ENCODE data around the gene FHIT. TPM values are rescaled to one million over a fixed set of nuclear protein-coding genes. Genes with fewer than 3 reads are reported as not detected.

FHIT gene
- total RNA-seq, 2 experiments from 2014 or later = 7.6 to 7.9 TPM

DNA sequence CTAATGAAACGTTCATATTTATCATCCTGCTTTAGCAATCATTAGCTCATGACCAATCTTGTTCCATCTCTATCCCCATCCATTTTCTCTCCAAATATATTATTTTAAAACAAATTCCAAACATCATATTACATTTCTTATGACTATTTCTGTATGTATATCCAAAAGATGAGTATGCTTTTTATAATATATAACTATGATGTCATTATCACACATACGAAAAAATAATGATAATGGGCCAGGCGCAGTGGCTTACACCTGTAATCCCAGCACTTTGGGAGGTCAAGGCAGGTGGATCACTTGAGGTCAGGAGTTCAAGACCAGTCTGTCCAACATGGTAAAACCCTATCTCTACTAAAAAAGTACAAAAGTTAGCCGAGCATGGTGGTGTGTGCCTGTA is 280.4 kb downstream of the FHIT start:
- ChIA-PET POLR2A (no interaction called here), CTCF (no interaction called here)
- TF ChIP-seq, protein P1, sequence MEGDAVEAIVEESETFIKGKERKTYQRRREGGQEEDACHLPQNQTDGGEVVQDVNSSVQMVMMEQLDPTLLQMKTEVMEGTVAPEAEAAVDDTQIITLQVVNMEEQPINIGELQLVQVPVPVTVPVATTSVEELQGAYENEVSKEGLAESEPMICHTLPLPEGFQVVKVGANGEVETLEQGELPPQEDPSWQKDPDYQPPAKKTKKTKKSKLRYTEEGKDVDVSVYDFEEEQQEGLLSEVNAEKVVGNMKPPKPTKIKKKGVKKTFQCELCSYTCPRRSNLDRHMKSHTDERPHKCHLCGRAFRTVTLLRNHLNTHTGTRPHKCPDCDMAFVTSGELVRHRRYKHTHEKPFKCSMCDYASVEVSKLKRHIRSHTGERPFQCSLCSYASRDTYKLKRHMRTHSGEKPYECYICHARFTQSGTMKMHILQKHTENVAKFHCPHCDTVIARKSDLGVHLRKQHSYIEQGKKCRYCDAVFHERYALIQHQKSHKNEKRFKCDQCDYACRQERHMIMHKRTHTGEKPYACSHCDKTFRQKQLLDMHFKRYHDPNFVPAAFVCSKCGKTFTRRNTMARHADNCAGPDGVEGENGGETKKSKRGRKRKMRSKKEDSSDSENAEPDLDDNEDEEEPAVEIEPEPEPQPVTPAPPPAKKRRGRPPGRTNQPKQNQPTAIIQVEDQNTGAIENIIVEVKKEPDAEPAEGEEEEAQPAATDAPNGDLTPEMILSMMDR (IDR thresholded peaks at IDR 0.05) = no peak
- intact Hi-C loops (cut with micrococcal nuclease) = loop anchor here (10.0 kb wide), 1 partner anchor 1034 kb away; no protein-coding TSS in a partner anchor
- Mint-ChIP-seq H3K4me3 (no peak overlapping the region), H3K27me3 (no peaks in the 10 kb centered on the region), H3K27ac (no peak overlapping the region), H3K36me3 (ENCODE audit: low read depth) (no peaks in the 10 kb centered on the region), H3K9me3 (peaks cover 11% of the 10 kb centered on the region), H3K4me1 (ENCODE audit: low read depth) (no peaks in the 10 kb centered on the region)
- DNase-seq (no peak), ATAC-seq (no peak)

DNA sequence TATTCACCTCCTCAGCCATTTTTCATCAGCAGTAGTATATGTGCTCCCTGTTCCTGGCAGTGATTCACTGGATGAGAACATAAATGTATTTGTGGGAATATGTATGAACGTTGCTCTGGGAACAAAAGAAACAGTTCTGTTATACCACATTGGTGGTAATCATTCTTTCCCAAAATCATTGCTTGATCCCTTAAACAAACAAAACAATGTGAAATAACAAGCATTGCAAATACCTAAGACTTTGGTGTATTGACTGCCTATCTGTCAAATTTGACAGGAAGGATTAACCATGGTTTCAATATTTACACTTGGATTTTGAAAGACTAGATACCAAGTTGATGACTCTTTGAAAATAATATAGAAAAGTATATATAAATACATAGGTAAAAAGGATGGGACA is 284.1 kb downstream of the FHIT start:
- no peaks in the 10 kb centered on the region for H3K36me3 Mint-ChIP-seq (ENCODE audit: low read depth)
- H3K9me3 Mint-ChIP-seq = peaks cover 23% of the 10 kb centered on the region
- H3K4me3 Mint-ChIP-seq = no peak overlapping the region
- no peaks in the 10 kb centered on the region for H3K27me3 Mint-ChIP-seq
- ChIA-PET CTCF (no interaction called here), POLR2A (no interaction called here)
- ATAC-seq (no peak), DNase-seq (no peak)
- TF ChIP-seq, protein P1 (IDR thresholded peaks at IDR 0.05) = no peak
- no peaks in the 10 kb centered on the region for H3K4me1 Mint-ChIP-seq (ENCODE audit: low read depth)
- intact Hi-C loops (cut with micrococcal nuclease) = no loop called here
- H3K27ac Mint-ChIP-seq = no peak overlapping the region

DNA sequence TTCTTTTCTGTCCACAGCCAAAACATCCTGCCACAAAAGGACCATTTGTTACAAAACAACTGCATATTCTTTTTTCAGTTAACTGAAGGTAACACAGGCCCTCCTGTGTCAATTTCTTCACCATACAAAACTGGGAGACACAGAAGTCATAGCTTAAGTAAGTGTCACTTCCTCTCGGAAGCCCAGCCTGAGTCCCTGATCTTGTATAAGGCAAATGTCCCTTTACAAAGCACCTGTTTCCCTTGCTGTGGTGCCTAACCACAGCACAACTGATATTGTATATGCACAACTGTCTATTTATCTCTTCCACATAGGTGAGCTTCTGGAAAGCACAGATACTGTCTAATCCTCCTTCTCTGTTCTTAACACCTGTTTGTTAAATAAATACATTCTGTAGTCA is 293.7 kb downstream of the FHIT start:
- ATAC-seq = no peak
- H3K27me3 Mint-ChIP-seq = no peaks in the 10 kb centered on the region
- intact Hi-C loops (cut with micrococcal nuclease) = no loop called here
- POLR2A ChIA-PET = interaction anchor here (0.6 kb wide), 1 partner anchor 1280 kb away, joined by 3 read pairs; no protein-coding TSS in a partner anchor
- CTCF ChIA-PET = no interaction called here
- no peak for DNase-seq
- H3K4me3 Mint-ChIP-seq = no peak overlapping the region
- H3K4me1 Mint-ChIP-seq (ENCODE audit: low read depth) = no peaks in the 10 kb centered on the region
- TF ChIP-seq, protein P1 (IDR thresholded peaks at IDR 0.05) = no peak
- no peak overlapping the region for H3K27ac Mint-ChIP-seq
- H3K36me3 Mint-ChIP-seq (ENCODE audit: low read depth) = peaks cover 6% of the 10 kb centered on the region
- peaks cover 31% of the 10 kb centered on the region for H3K9me3 Mint-ChIP-seq

DNA sequence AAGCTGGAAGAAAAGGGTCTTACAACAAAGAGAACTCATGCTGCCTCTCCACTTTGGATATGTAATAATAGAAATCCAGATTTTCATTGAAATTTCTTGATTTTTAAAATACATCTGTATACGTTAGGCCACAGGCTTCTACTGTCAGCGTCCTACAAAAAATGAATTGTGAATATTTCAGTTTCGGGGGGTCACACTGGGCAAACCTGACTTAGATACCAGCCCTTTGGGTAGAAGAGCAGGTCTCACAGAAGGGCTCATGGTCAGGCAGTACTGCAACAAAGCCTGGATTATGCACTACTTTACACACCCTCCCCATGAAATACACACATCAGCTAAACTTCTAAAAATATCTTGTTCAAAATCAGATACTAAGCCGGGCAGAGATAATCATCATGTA is 294.5 kb downstream of the FHIT start:
- Mint-ChIP-seq H3K4me1 (ENCODE audit: low read depth) (no peaks in the 10 kb centered on the region), H3K36me3 (ENCODE audit: low read depth) (peaks cover 6% of the 10 kb centered on the region), H3K27ac (no peak overlapping the region), H3K4me3 (no peak overlapping the region), H3K27me3 (no peaks in the 10 kb centered on the region), H3K9me3 (peaks cover 26% of the 10 kb centered on the region)
- TF ChIP-seq, protein P1 (IDR thresholded peaks at IDR 0.05) = no peak
- DNase-seq (no peak), ATAC-seq (no peak)
- intact Hi-C loops (cut with micrococcal nuclease) = no loop called here
- POLR2A ChIA-PET = no interaction called here
- CTCF ChIA-PET = no interaction called here

DNA sequence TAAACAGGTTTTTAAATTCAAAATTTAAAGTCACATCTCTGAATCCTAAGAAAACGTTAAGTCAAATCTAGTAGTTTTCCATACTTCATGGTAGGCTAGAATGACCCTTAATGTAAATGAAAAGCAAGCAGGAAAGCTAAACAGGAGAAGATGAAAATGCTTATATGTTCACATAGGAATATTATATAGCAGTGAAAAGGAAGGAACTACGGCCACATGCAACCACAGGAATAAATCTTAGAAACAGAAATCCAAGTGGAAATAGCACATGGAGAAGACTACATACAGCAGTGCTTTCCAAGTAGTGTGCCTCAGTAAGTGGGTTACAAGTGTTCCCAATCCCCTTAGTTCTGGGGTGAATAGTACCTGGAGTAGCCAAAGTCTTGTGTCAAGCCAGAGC is 296.2 kb downstream of the FHIT start:
- H3K4me1 Mint-ChIP-seq (ENCODE audit: low read depth) = no peaks in the 10 kb centered on the region
- ATAC-seq (no peak), DNase-seq (no peak)
- POLR2A ChIA-PET = no interaction called here
- H3K36me3 Mint-ChIP-seq (ENCODE audit: low read depth) = peaks cover 6% of the 10 kb centered on the region
- no peak overlapping the region for H3K4me3 Mint-ChIP-seq
- H3K27ac Mint-ChIP-seq = no peak overlapping the region
- intact Hi-C loops (cut with micrococcal nuclease) = no loop called here
- TF ChIP-seq, protein P1 (IDR thresholded peaks at IDR 0.05) = no peak
- H3K27me3 Mint-ChIP-seq = no peaks in the 10 kb centered on the region
- CTCF ChIA-PET = no interaction called here
- peaks cover 19% of the 10 kb centered on the region for H3K9me3 Mint-ChIP-seq

Measured in activated CD8-positive, alpha-beta T cell treated with anti-CD3 and anti-CD28 coated beads for 36 hours (primary cell).